Lung microvascular endothelial cell (primary cell): ENCODE measurements around the gene DGKZ. TPM values are rescaled to one million over a fixed set of nuclear protein-coding genes. Genes with fewer than 3 reads are reported as not detected.
"Not testable (repeated sequence)": the region's sequence is repeated elsewhere in the genome, so short reads cannot be mapped to it uniquely, and the experiment has no call there.

Source experiments
- DNase-seq, 2 donors: peaks; one replicate each; pipeline versions ENCODE4 v3.0.0 to v3.0.0-alpha.2; 2010; ENCODE audit warnings: low read depth in 2 of 2
- total RNA-seq: library from RNA; depleted of rRNA; stranded (reverse); fragments of >200 nt; gene quantifications from 2 replicates; pipeline ENCODE4 v1.2.1, GENCODE V29; 2014

DGKZ gene
- 44.7 and 46.2 TPM in 2 replicates for total RNA-seq

GRCh38 chr11:46346886-46347636 lies at the start of gene DGKZ:
DGKZ (plus strand) TSS chr11:46347463; CDS start chr11:46347660, 197 bp downstream.
- DNase-seq: peak; percentile 88 to 90

- DNase-seq: peak in 1 of 2 donors; percentile 51
Measured at GRCh38 chr11:46298699-46299433, 48.4 kb upstream of the DGKZ start.

DNA sequence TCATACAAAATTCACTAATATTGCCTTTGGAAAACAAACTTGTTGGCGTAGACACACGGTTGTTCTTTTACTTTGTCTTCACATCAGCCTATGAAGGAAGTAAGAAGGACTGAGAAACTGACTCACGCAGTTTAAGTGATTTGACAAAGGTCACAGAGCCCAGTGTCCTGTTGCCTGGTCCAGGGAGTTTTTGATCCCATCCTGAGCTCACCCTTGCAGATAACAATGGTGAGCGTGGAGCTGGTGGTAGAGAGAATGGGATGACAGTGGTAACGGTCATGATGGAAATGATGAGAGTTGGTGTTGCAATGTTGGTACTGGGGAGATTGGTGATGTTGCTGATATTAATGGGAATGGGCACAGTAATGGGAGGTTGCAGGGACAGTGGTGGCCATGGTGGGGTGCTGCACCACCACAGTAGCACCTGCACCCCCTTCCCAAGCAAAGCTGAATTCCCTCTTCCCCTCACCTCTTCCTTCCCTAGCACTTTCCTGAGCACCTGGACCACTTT lies 47.8 kb upstream of the DGKZ start:
- no peak for DNase-seq

GRCh38 chr11:46300270-46300669 lies 47.0 kb upstream of the DGKZ start:
- DNase-seq: no peak

- no peak for DNase-seq
Measured at GRCh38 chr11:46302866-46303265, 44.4 kb upstream of the DGKZ start.

- DNase-seq: not testable (repeated sequence)
Measured at GRCh38 chr11:46304036-46304435, 43.2 kb upstream of the DGKZ start.

GRCh38 chr11:46304605-46305179 lies 42.6 kb upstream of the DGKZ start:
- no peak for DNase-seq

DNA sequence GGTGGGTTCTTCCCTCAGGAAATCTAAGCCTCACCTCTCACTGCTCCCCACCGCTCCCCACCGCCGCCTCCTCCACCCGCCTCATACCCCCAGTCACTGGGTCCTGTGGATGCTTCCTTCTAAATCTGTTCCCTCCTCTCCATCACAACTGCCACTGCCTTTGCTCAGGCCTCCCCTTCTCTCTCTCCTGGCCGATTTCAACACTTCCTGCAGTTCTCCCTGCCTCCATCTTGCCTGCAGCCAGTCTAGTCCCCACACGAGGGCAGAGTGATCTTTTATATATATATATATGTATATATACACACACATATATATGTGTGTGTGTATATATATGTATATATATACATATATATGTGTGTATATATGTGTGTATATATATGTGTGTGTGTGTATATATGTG lies 42.0 kb upstream of the DGKZ start:
- peak in 1 of 2 donors; percentile 31 for DNase-seq

DNA sequence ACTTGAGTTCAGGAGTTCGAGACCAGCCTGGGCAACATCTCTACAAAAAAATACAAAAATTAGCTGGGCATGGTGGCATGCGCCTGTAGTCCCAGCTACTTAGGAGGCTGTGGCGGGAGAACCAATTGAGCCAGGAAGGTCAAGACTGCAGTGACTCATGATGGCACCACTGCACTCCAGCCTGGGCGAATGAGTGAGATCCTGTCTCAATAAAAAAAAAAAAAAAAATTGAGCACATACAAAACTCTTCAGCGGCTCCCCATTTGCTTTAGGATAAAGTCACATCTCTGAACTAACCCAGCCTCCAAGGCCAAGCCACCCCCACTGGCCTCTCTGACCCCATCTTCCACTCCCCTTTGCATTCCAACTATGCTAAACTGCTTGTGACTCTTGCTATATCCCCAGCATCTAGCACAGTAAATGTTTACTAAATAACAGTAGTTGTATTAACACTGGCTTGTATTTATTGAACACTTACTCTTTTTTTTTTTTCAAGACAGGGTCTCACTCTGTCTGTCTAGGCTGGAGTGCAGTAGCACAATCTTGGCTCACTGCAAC lies 40.9 kb upstream of the DGKZ start:
- no peak for DNase-seq

DNA sequence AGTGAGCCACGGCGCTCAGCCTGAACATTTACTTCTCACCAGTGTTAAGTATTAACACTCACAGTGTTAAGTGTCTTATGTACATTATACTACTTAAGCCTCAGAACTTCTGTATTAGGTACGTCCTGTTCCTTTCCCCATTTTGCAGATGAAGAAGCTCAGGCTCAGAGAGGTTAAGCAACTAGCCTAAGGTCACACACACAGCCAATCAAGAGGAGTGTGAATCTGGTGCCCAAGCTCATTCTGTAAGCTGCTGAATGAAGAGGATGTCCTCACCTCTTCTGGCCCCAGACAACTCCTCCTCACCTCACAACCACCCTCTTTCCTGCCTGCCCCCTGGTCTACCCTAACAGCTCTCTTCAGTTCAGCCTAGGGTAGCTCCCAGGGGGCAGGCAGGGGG lies 39.9 kb upstream of the DGKZ start:
- DNase-seq: no peak

- DNase-seq: no peak
Measured at GRCh38 chr11:46307785-46308341, 39.4 kb upstream of the DGKZ start.

DNA sequence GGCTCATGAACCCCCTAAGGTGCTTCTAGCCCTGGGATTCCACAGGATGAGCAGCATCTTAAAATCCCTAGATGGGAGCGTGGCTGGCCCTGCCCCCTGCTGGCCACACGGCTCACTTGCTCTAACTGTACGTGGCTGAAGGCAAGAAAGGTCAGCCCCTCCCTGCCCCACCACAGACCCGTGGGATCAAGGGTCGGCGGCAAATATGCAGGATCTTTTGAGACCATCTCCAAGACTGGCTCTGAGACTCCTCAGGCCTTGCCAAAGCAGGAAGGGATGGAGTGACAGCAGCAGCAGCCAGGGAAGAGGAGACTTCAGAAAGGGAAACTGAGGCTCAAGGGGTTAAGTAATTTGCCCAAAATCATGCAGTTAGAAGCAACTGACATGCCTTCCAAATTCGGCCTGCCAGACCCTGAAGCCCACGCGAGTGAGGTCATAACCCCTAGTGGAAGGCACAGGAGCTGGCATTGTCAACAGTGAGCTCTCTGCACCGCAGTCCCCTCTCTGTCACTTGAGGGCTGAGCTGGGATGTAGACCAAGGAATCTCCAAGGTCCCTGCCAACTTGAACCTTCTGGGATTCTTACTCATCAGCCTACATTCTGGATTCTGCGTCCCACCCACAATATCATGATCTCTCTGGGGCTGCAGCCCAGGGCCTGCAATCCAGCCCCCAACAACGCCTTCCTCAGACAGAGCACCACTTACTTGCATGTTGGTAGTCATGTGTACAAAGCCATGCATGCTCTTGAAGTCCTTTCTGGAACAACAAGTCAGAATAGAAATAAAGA lies 38.4 kb upstream of the DGKZ start:
- DNase-seq: peak; percentile 70 to 78

- DNase-seq: no peak
Measured at GRCh38 chr11:46309814-46310259, 37.4 kb upstream of the DGKZ start.

DNA sequence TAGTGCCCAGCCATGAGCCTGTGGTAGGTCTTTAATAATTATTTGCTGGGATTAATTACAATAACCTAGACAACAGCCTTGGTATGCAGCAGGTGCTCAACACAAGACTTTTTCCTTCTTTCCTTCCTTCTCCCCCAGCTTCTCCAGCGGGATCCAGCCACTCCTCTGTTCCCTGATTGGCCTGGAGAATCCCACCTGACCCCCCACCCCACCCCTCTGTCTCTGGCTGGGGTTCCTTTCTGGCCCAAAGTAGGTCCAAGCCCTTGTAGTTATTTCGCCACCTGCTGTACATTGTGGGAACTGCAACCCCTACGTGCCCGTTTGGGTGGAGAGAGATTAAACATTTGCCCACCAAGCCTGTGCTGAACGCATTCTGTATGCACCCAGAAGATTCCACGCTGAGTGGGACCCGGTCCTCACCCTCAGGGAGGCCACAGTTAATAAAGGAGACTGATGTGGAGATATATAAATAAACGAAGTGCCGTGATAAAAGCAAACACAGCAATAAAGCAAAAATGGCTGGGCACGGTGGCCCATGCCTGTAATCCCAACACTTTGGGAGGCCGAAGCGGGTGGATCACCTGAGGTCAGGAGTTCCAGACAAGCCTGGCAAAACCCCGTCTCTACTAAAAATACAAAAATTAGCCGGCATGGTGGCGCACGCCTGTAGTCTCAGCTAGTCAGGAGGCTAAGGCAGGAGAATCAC lies 32.1 kb upstream of the DGKZ start:
- DNase-seq: peak; percentile 76 to 77

DNA sequence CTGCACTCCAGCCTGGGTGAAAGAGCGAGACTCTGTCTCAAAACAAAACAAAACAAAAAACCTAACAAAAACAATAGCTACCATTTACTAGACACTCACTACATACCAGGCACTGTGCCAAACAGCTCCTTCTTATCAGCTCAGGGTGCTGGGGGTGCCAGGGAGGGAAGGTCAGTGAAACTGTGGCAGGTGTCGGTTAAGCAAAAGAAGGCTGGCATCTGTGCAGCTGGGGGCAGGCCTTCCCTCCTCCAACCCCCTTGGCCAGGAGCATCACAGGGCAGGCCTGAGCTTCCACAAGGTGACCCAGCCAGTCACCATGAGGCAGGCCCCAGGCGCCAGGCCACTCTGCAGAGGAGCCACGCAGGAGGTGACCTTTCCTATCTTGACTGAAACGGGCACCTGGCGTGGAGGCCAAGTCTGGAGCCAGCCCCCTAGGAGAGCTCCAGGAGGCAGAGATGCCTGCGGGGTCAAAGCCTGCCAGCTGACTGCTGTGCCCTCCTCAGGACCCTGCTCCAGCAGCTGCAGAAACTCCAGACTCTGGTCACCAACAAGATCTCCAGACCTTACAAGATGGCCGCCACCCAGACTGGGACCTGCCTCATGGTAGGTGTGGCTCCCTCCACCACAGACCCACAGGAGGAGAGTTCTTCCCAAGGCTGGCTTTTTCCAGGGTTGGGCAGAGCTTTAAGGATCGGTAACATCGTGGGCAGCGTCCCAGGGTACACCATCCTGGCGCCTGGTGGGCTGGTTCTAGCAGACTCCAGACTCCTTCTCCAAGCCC lies 31.3 kb upstream of the DGKZ start:
- DNase-seq: no peak

DNA sequence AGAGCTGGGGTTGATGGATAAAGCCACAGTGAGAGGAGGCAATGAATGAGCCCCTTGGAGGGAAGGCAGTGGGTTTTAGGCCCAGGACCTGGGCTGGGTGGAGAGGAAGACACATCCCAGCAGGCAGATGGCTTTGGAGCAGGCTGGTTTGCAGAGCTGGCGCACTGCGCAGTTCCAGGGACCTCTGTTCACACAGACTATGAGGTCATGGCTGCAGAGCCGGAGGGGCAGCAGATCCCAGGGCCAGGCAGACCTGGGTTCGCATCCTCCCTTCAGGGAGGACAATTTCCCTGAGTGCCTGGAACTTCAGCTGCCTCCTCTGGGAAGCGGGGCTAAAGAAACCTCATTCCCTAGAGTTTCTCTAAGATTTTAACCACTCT lies 28.2 kb upstream of the DGKZ start:
- DNase-seq: no peak

DNA sequence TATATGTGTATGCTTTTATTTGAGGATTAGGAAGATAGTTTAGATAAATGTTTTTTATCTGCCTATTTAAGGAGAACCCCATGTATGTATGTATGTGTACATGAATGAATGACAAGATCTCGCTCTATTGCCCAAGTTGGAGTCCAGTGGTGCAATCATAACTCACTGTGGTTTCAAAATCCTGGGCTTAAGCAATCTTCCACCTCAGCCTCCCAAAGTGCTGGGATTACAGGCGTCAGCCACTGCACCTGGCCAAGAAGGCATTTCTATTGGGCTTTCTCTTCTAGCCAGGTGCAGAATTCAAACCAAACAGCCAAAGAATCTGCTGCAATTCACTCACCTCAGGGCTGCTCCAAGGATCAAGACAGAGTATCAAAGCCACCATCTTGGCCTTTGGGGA lies 25.5 kb upstream of the DGKZ start:
- no peak for DNase-seq

GRCh38 chr11:46322759-46323158 lies 24.5 kb upstream of the DGKZ start:
- no peak for DNase-seq

DNA sequence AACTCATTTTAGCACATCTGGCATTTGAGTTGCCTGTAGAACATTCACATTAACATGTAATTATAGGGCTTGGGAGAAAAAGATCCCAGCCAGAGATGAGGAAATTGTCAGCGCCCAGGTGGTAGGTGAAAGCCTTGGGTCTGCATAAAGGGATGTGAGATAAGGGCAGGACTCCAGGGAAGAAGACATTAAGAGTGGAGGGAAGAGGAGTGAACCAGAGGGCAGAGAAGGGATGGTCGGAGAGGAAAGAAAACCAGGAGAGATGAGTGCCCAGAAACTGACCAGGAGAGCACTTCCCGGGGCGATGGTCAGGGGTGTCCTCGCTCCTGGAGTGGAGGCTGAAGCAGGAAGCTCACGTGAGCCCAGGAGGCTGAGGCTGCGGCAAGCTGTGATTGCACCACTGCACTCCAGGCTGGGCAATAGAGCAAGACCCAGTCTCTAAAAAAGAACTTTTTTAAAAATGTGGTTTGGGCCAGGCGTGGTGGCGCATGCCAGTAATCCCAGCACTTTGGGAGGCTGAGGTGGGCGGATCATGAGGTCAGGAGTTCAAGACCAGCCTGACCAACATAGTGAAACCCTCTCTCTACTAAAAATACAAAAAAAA lies 20.3 kb upstream of the DGKZ start:
- no peak for DNase-seq
